ENCODE results near the gene BRDT. TPM values are rescaled to one million over a fixed set of nuclear protein-coding genes. Genes with fewer than 3 reads are reported as not detected.

Gene BRDT
- not detected for total RNA-seq

DNA sequence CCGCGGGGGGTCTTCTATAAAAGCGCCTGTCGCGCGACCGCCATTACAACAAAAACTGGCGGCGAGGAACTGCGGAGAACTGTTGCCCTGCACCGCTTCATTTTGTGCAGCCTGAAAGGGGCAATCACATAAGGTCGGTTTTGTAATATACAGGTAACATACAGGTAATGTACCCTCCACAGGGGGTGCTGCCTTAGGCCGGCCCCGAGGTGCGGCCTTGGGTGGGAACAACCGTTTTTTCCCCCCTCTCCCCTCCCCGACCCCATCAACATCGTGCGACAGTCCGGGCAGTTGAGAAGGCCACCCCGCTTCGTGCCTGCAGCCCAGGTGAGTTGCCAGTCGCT, at the start of gene BRDT:
Gene BRDT (plus strand): TSS at position 46 of the 344 bp plus-strand sequence. CDS start 13,354 bp downstream, outside the sequence.
- Histone ChIP-seq H3K4me1 (no peaks in the 10 kb centered on the region), H3K4me3 (no peak within 1 kb of the TSS), H3K36me3 (no peaks in the 10 kb centered on the region), H3K27ac (no peak within 1 kb of the TSS), H3K27me3 (no peaks in the 10 kb centered on the region), H3K9me3 (no peaks in the 10 kb centered on the region)
- no peak for DNase-seq (ENCODE audit: low spot score)
- no peak for TF ChIP-seq CTCF (IDR thresholded peaks at IDR 0.05)

- TF ChIP-seq CTCF (IDR thresholded peaks at IDR 0.05), result no peak
- Histone ChIP-seq H3K27me3 (no peaks in the 10 kb centered on the region), H3K4me3 (no peak overlapping the region), H3K4me1 (no peaks in the 10 kb centered on the region), H3K9me3 (no peaks in the 10 kb centered on the region), H3K36me3 (no peaks in the 10 kb centered on the region), H3K27ac (no peak overlapping the region)
- DNase-seq (ENCODE audit: low spot score), result no peak
Measured at GRCh38 chr1:91900562-91900961, 48.6 kb upstream of the BRDT start.

DNA sequence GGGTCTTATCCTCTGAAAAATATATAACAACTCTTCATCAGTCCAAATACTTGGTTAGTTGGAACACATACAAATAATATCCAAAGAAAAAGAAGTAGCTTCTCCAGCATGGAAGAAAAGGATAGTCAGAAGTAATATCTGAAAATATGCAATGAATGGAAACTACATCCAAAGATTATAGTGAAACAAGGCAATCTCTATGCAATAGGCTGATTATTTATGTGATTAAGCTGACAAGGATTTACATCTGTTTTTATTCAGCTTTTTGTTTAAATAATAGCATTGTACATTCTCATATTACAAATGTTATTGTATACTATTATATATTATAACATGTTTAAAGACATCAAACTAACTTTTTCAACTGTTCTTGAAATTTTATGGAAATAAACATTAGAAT, 48.0 kb upstream of the BRDT start:
- no peak overlapping the region for H3K27ac ChIP-seq
- H3K36me3 ChIP-seq, result no peaks in the 10 kb centered on the region

GRCh38 chr1:91912266-91912665, 36.9 kb upstream of the BRDT start:
- no peaks in the 10 kb centered on the region for H3K9me3 ChIP-seq
- no peak for TF ChIP-seq CTCF (IDR thresholded peaks at IDR 0.05)
- DNase-seq (ENCODE audit: low spot score), result no peak
- H3K27ac ChIP-seq, result no peak overlapping the region
- H3K4me1 ChIP-seq, result no peaks in the 10 kb centered on the region
- H3K4me3 ChIP-seq, result no peak overlapping the region
- H3K36me3 ChIP-seq, result no peaks in the 10 kb centered on the region
- no peaks in the 10 kb centered on the region for H3K27me3 ChIP-seq

More for the DNA sequence above, 48.0 kb upstream of the BRDT start:
- DNase-seq (ENCODE audit: low spot score), result no peak
- no peak for TF ChIP-seq CTCF (IDR thresholded peaks at IDR 0.05)
- no peaks in the 10 kb centered on the region for H3K9me3 ChIP-seq
- no peaks in the 10 kb centered on the region for H3K4me1 ChIP-seq
- H3K4me3 ChIP-seq, result no peak overlapping the region
- H3K27me3 ChIP-seq, result no peaks in the 10 kb centered on the region

DNA sequence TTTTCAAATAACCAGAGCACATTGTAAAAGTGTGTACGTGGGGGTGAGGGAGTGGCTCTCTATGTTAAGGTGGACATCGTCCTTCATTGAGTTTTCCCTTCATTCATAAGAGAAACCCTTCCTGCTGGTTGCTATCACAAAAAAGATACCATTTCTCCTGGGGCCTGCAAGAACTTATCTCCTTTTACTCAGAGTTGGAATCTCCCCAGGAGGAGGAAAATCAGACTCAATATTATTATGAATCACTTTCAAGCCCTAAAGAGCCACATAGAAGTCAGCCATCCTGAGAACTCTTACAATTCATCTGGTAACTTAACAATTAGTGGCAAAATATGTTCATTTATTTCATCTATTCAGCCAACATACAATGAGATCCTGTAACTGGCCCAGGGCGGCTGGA, 36.2 kb upstream of the BRDT start:
- Histone ChIP-seq H3K9me3 (no peaks in the 10 kb centered on the region), H3K4me1 (no peaks in the 10 kb centered on the region), H3K27me3 (no peaks in the 10 kb centered on the region), H3K27ac (no peak overlapping the region), H3K36me3 (no peaks in the 10 kb centered on the region), H3K4me3 (no peak overlapping the region)
- TF ChIP-seq CTCF (IDR thresholded peaks at IDR 0.05), result no peak
- DNase-seq (ENCODE audit: low spot score), result no peak

GRCh38 chr1:91916046-91916445, 33.2 kb upstream of the BRDT start:
- H3K27me3 ChIP-seq, result no peaks in the 10 kb centered on the region
- no peaks in the 10 kb centered on the region for H3K9me3 ChIP-seq
- no peak overlapping the region for H3K27ac ChIP-seq
- H3K4me3 ChIP-seq, result no peak overlapping the region
- no peak for TF ChIP-seq CTCF (IDR thresholded peaks at IDR 0.05)
- no peaks in the 10 kb centered on the region for H3K36me3 ChIP-seq
- no peaks in the 10 kb centered on the region for H3K4me1 ChIP-seq
- no peak for DNase-seq (ENCODE audit: low spot score)

Measured in right atrium auricular region (tissue), 2 donors.